Gastroesophageal sphincter (tissue), 3 donors: Measurements from ENCODE around the gene CMIP.

Experiments used
- CTCF ChIP-seq, 4 experiments: fragments of 200-600 bp in 2 of 4; fragments of 450-650 bp in 2 of 4; sonication (generic) in 1 of 4; IDR thresholded peaks; one replicate each; pipeline ENCODE4 v1.5.1; 2017 to 2019; ENCODE audit warnings: antibody characterized with exemption in 4 of 4, mild to moderate bottlenecking in 2 of 4, moderate library complexity in 2 of 4
- POLR2A ChIP-seq, 2 donors: fragments of 450-650 bp; IDR thresholded peaks; one replicate each; pipeline ENCODE4 v1.6.1; 2017; ENCODE audit warnings: antibody characterized with exemption in 2 of 2, mild to moderate bottlenecking in 2 of 2, moderate library complexity in 1 of 2
- POLR2AphosphoS5 ChIP-seq: sonication (generic); formaldehyde crosslinking; IDR thresholded peaks from one replicate; pipeline ENCODE4 v1.6.1; 2017; ENCODE audit warnings: antibody characterized with exemption

- TF ChIP-seq CTCF (IDR thresholded peaks at IDR 0.05) (no peak), POLR2A (IDR thresholded peaks at IDR 0.05) (no peak), POLR2AphosphoS5 (no peak)
Measured at GRCh38 chr16:81457326-81458133, 12.9 kb downstream of the CMIP start.
